GM12873 (cell line): ENCODE results near the gene SEMA7A.

Experiments
- CTCF ChIP-seq: IDR thresholded peaks from 2 replicates; pipeline ENCODE4 v1.5.1; 2012; ENCODE audit warnings: low read depth, mild to moderate bottlenecking, moderate library complexity, low read length, control low read depth; ENCODE audit not compliant: insufficient read depth; ENCODE audit errors: missing control alignments

Gene SEMA7A

GRCh38 chr15:74370471-74370870 is 63.3 kb downstream of the SEMA7A start:
- no peak for TF ChIP-seq CTCF

- no peak for TF ChIP-seq CTCF
These were observed 64.0 kb downstream of the SEMA7A start for GRCh38 chr15:74369756-74370155.

GRCh38 chr15:74369084-74369745 is 64.5 kb downstream of the SEMA7A start:
- TF ChIP-seq CTCF, result no peak

GRCh38 chr15:74368121-74368520 is 65.6 kb downstream of the SEMA7A start:
- no peak for TF ChIP-seq CTCF

- no peak for TF ChIP-seq CTCF
These were observed 66.4 kb downstream of the SEMA7A start, which contains the start of gene CYP11A1 for GRCh38 chr15:74367296-74367854. CYP11A1 (minus strand) TSS chr15:74367646; CDS start chr15:74367585, 61 bp downstream.

- TF ChIP-seq CTCF, result no peak
These were observed 67.9 kb downstream of the SEMA7A start for GRCh38 chr15:74365598-74366445.
